HG02981 (cell line): ENCODE data around the gene FCHSD2.
"Not testable (repeated sequence)": the region's sequence is repeated elsewhere in the genome, so short reads cannot be mapped to it uniquely, and the experiment has no call there.

Source experiments
- ATAC-seq: cut with Tn5 transposase; IDR thresholded peaks from one replicate; pipeline ENCODE4 v1.9.1; 2021; ENCODE audit warnings: mild to moderate bottlenecking, moderate library complexity; ENCODE audit not compliant: unreplicated experiment

The FCHSD2 gene

GRCh38 chr11:73017024-73017751 lies 124.9 kb downstream of the FCHSD2 start:
- no peak for ATAC-seq

GRCh38 chr11:73013021-73013420 lies 129.1 kb downstream of the FCHSD2 start:
- no peak for ATAC-seq

GRCh38 chr11:73012121-73012863 lies 129.8 kb downstream of the FCHSD2 start:
- ATAC-seq = no peak

- ATAC-seq = no peak
These were observed 130.8 kb downstream of the FCHSD2 start for GRCh38 chr11:73011126-73011817.

- no peak for ATAC-seq
These were observed 132.1 kb downstream of the FCHSD2 start for GRCh38 chr11:73009972-73010371.

- no peak for ATAC-seq
These were observed 138.0 kb downstream of the FCHSD2 start for GRCh38 chr11:73004088-73004487.

GRCh38 chr11:73003088-73003487 lies 139.0 kb downstream of the FCHSD2 start:
- no peak for ATAC-seq

- ATAC-seq = no peak
These were observed 139.9 kb downstream of the FCHSD2 start for GRCh38 chr11:73002214-73002613.

GRCh38 chr11:73001615-73002014 lies 140.5 kb downstream of the FCHSD2 start:
- ATAC-seq = no peak

- no peak for ATAC-seq
These were observed 143.4 kb downstream of the FCHSD2 start for GRCh38 chr11:72998676-72999075.

- no peak for ATAC-seq
These were observed 145.2 kb downstream of the FCHSD2 start for GRCh38 chr11:72996959-72997358.

GRCh38 chr11:72989727-72990126 lies 152.4 kb downstream of the FCHSD2 start:
- no peak for ATAC-seq

- ATAC-seq = no peak
These were observed 153.3 kb downstream of the FCHSD2 start for GRCh38 chr11:72988821-72989220.

- ATAC-seq = no peak
These were observed 156.5 kb downstream of the FCHSD2 start for GRCh38 chr11:72985645-72986044.

GRCh38 chr11:72984453-72985077 lies 157.6 kb downstream of the FCHSD2 start:
- no peak for ATAC-seq

- ATAC-seq = no peak
These were observed 158.6 kb downstream of the FCHSD2 start for GRCh38 chr11:72983560-72983959.

GRCh38 chr11:72981971-72982685 lies 160.0 kb downstream of the FCHSD2 start:
- no peak for ATAC-seq

GRCh38 chr11:72981080-72981479 lies 161.0 kb downstream of the FCHSD2 start:
- no peak for ATAC-seq

- not testable (repeated sequence) for ATAC-seq
These were observed 164.3 kb downstream of the FCHSD2 start for GRCh38 chr11:72977782-72978181.

- not testable (repeated sequence) for ATAC-seq
These were observed 165.6 kb downstream of the FCHSD2 start for GRCh38 chr11:72976522-72976892.
